NCI-H526 treated with DMSO at 0.1 percent for 48 hours (cell line): Measurements from ENCODE around the gene KLK2.
A peak's percentile ranks its signal among the peaks of the same experiment; 100 is the strongest.

ENCODE experiments used
- DNase-seq: peaks from one replicate; lab custom pipeline; 2025; lab: John Stamatoyannopoulos, UW

Gene KLK2

DNA sequence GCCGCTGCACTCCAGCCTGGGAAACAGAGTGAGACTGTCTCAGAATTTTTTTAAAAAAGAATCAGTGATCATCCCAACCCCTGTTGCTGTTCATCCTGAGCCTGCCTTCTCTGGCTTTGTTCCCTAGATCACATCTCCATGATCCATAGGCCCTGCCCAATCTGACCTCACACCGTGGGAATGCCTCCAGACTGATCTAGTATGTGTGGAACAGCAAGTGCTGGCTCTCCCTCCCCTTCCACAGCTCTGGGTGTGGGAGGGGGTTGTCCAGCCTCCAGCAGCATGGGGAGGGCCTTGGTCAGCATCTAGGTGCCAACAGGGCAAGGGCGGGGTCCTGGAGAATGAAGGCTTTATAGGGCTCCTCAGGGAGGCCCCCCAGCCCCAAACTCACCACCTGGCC, at the start of gene KLK2:
TSS of gene KLK2 (plus strand) at position 384 of the 400 bp plus-strand sequence. CDS start 35 bp downstream, outside the sequence.
- DNase-seq: no peak

- no peak for DNase-seq
Observed at GRCh38 chr19:50826492-50827240, 46.6 kb upstream of the KLK2 start.

DNA sequence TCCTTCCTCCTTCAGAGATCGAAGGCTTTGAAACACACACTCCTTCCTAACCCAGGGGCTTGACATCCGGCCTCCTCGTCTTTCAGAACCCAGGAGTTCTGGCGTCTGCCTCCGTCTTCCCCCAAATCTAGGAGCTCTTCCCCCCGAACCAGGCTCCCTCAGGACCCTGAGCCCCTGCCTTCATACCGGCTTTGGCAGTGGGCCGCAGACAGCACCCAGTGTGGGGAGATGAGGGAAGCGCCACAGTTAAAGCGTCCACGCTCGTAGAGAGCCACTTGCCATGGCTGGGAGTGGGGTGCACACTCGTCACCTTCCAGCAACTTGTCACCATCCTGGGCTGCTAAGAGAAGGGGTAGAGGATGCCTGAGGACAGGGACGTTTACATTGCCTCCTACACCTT, 45.8 kb upstream of the KLK2 start:
- no peak for DNase-seq

- no peak for DNase-seq
Observed at GRCh38 chr19:50829801-50830200, 43.4 kb upstream of the KLK2 start.

- no peak for DNase-seq
Observed at GRCh38 chr19:50830266-50831025, 42.8 kb upstream of the KLK2 start.

GRCh38 chr19:50831026-50831396, 42.2 kb upstream of the KLK2 start:
- DNase-seq: no peak

GRCh38 chr19:50832666-50833065, 40.6 kb upstream of the KLK2 start:
- no peak for DNase-seq

GRCh38 chr19:50833117-50833801, 40.0 kb upstream of the KLK2 start, which contains the start of gene KLK15:
Gene KLK15, minus strand, starts transcription at chr19:50833574. Its CDS starts 2,082 bp downstream, at chr19:50831492.
- DNase-seq: no peak

GRCh38 chr19:50833802-50834167, 39.5 kb upstream of the KLK2 start:
- no peak for DNase-seq

GRCh38 chr19:50835103-50835784, 38.0 kb upstream of the KLK2 start:
- no peak for DNase-seq

- DNase-seq: peak; percentile 28
Observed at GRCh38 chr19:50835785-50836542, 37.3 kb upstream of the KLK2 start.

GRCh38 chr19:50836543-50837195, 36.6 kb upstream of the KLK2 start:
- DNase-seq: no peak

DNA sequence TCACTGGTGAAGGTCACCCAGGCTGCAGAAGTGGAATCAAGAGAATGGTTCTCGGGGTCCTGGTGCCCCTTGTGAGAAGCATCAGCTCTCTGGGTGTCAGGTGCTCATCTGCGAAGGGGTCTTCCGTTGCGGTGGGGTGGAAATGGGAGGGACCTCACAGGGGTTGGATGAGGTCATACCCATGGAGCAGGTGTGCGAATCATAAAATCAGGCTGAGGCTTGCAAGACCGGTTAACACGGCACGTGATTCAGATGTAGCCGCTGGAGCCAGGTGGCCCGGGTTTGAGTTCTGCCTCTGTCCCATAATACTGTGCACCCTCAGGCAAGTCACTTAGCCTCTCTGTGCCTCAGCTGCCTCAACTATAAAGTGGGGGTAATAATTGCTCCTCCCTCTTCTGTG, 35.9 kb upstream of the KLK2 start:
- no peak for DNase-seq

GRCh38 chr19:50838239-50838638, 35.0 kb upstream of the KLK2 start:
- DNase-seq: no peak

DNA sequence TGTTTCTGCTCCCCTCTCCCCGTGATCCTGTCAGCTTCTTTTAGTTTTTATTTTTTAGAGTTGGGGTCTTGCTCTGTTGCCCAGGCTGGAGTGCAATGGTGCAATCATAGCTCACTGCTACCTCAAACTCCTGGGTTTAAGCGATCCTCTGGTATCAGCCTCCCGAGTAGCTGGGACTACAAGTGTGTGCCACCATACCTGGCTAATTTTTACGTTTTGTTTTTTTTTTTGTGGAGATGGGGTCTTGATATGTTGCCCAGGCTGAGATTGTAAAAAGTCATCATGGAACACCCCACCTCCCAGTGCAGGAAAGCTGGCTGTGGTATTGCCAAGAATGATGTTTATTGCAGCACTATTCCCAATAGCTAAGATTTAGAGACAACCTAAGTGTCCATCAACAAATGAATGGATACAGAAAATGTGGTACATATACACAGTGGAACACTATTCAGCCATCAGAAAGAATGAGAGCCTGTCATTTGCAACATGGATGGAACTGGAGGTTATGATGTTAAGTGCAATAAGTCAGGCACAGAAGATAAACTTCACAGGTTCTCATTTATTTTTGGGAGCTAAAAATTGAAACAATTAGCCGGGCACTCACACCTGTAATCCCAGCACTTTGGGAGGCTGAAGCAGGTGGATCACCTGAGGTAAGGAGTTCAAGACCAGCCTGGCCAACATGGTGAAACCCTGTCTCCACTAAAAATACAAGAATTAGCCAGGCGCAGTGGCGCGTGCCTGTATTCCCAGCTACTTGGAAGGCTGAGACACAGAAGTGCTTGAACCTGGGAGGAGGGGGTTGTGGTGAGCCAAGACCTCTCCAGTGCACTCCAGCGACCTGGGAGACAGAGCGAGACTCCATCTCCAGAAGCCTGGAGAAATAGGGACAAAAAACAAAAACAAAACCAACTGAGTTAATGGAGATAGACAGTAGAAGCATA, 33.3 kb upstream of the KLK2 start:
- no peak for DNase-seq

DNA sequence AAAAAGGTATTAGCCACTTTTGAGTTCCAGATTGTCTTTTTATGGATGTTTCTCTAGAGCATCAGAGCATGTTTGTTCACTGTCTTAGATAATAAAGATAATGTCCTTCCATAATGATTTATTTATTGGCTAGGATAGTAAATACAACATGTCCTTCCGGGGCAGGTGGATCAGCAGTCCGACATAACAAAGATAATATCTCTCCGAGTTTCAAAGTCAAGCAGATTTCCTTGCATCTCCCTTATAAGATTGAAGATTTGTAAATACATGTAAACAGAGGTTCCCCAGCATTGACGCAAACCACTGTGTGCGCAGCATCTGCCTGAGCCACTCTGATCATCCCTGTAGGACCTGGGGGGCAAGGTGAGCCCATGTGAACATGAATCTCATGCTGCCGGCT, 31.1 kb upstream of the KLK2 start:
- no peak for DNase-seq

DNA sequence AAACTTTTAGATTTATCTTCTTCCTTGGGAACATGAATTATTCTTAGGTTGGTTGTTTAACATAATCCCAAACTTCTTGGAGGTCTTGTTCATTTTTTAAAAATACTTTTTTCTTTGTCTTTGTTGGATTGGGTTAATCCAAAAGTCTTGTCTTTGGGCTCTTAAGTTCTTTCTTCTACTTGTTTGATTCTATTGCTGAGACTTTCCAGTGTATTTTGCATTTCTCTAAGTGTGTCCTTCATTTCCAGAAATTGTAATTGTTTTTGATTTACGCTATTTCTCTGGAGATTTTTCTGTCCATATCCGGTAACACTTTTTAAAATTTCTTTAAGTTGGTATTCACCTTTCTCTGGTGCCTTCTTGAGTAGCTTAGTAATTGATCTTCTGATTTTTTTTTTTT, 30.0 kb upstream of the KLK2 start:
- DNase-seq: no peak

GRCh38 chr19:50843701-50844221, 29.5 kb upstream of the KLK2 start:
- DNase-seq: no peak

GRCh38 chr19:50844296-50844935, 28.8 kb upstream of the KLK2 start:
- no peak for DNase-seq
